Neural crest cell (in vitro differentiated cells): Measurements from ENCODE around the gene EGR1. TPM values are rescaled to one million over a fixed set of nuclear protein-coding genes. Genes with fewer than 3 reads are reported as not detected.

ENCODE experiments used
- DNase-seq: peaks from one replicate; pipeline ENCODE4 v3.0.0; 2021; ENCODE audit warnings: low read depth, mixed read lengths, low spot score
- H3K27ac Mint-ChIP-seq: one replicate; pipeline ENCODE4 v1.8.0; 2021; ENCODE audit warnings: mild to moderate bottlenecking, mixed read lengths; ENCODE audit not compliant: unreplicated experiment
- H3K27me3 Mint-ChIP-seq: 2 replicates; pipeline ENCODE4 v1.8.0; 2021; ENCODE audit warnings: low read depth, mild to moderate bottlenecking, mixed read lengths
- H3K36me3 Mint-ChIP-seq: 2 replicates; pipeline ENCODE4 v1.8.0; 2021; ENCODE audit warnings: low read depth, mild to moderate bottlenecking, mixed read lengths
- H3K4me1 Mint-ChIP-seq: 2 replicates; pipeline ENCODE4 v1.8.0; 2021; ENCODE audit warnings: mixed read lengths
- H3K4me3 Mint-ChIP-seq: one replicate; pipeline ENCODE4 v1.8.0; 2021; ENCODE audit warnings: mild to moderate bottlenecking, mixed read lengths
- H3K9me3 Mint-ChIP-seq: 2 replicates; pipeline ENCODE4 v1.8.0; 2021; ENCODE audit warnings: mixed read lengths
- CTCF ChIP-seq: fragments of 200-600 bp; sonication (generic); conservative IDR thresholded peaks from 2 replicates; pipeline ENCODE4 v1.5.0; 2021; ENCODE audit warnings: antibody characterized with exemption, mild to moderate bottlenecking
- total RNA-seq: library from RNA; stranded (reverse); gene quantifications from 2 replicates; pipeline ENCODE4 v1.2.1, GENCODE V29; 2021

EGR1 gene
- total RNA-seq, 1 donor from 2014 or later, result 21.5 TPM

- no peaks in the 10 kb centered on the region for H3K36me3 Mint-ChIP-seq
- H3K4me3 Mint-ChIP-seq, result no peak overlapping the region
- no peak overlapping the region for H3K27ac Mint-ChIP-seq
- H3K27me3 Mint-ChIP-seq, result peaks cover 7% of the 10 kb centered on the region
- no peak for DNase-seq
- peaks cover 32% of the 10 kb centered on the region for H3K4me1 Mint-ChIP-seq
- TF ChIP-seq CTCF, result no peak
- no peaks in the 10 kb centered on the region for H3K9me3 Mint-ChIP-seq
These were observed 23.2 kb downstream of the EGR1 start for GRCh38 chr5:138488481-138488945.

GRCh38 chr5:138489683-138490061 lies 24.4 kb downstream of the EGR1 start:
- DNase-seq, result no peak
- H3K36me3 Mint-ChIP-seq, result no peaks in the 10 kb centered on the region

DNA sequence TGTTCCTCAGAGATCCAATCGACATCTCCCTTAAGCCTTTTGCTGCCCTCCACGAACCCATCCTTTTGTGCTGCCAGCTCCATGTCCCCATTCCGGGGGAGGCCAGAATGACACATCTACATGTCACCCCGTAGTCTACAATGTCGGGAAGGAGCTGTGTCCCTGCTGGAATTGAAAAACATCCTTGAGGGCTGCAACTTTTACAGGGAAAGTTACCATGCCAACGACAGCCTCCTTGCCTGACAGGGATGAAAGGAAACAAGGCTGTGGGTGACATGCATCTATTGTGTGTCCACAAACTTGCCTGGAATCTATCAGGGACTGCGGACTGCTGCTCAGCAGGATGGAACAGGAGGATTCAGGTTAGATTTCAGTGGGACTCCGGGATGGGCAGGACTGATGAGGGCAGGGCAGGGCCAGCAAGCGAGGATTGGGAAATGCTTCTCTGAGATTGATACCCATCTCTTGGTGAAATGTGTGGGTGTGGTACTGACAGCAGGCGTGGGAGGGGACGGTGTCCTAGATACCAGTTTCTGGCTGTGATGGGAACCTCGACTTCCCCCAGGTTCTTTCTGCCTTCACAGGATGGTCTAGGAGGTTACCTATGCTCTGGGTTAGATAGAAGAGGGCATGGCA lies 25.5 kb downstream of the EGR1 start:
- peak overlapping the region; percentile 77 for H3K4me3 Mint-ChIP-seq
- H3K36me3 Mint-ChIP-seq, result no peaks in the 10 kb centered on the region
- H3K4me1 Mint-ChIP-seq, result peaks cover 41% of the 10 kb centered on the region
- no peak for TF ChIP-seq CTCF
- peak overlapping the region; percentile 21 for H3K27ac Mint-ChIP-seq
- H3K27me3 Mint-ChIP-seq, result peaks cover 9% of the 10 kb centered on the region
- H3K9me3 Mint-ChIP-seq, result no peaks in the 10 kb centered on the region
- DNase-seq, result no peak

More at GRCh38 chr5:138489683-138490061, 24.4 kb downstream of the EGR1 start:
- H3K4me1 Mint-ChIP-seq, result peaks cover 37% of the 10 kb centered on the region
- no peak for TF ChIP-seq CTCF
- H3K27ac Mint-ChIP-seq, result no peak overlapping the region
- H3K27me3 Mint-ChIP-seq, result peaks cover 7% of the 10 kb centered on the region
- no peak overlapping the region for H3K4me3 Mint-ChIP-seq
- H3K9me3 Mint-ChIP-seq, result no peaks in the 10 kb centered on the region

DNA sequence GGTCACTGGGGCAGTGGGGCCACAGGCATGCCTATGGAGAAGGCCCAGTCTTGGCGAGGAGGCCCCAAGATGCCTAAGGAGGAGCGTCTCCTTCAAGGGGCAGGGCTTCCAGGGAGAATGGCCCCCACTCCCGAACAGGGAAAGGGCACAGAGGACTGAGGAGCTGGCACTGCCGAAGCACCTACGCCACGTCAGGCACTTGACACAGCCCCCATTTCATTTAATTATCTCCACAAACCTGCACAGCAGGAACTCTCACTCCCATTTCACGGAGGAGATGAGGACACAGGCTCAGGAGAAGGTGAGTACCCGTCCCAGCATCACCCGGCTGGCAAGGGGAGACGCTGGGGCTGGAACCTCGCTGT lies 26.0 kb downstream of the EGR1 start:
- DNase-seq, result no peak
- H3K27ac Mint-ChIP-seq, result peak overlapping the region; percentile 21
- no peak for TF ChIP-seq CTCF
- peaks cover 9% of the 10 kb centered on the region for H3K27me3 Mint-ChIP-seq
- H3K36me3 Mint-ChIP-seq, result no peaks in the 10 kb centered on the region
- peak overlapping the region; percentile 77 for H3K4me3 Mint-ChIP-seq
- no peaks in the 10 kb centered on the region for H3K9me3 Mint-ChIP-seq
- peaks cover 41% of the 10 kb centered on the region for H3K4me1 Mint-ChIP-seq

DNA sequence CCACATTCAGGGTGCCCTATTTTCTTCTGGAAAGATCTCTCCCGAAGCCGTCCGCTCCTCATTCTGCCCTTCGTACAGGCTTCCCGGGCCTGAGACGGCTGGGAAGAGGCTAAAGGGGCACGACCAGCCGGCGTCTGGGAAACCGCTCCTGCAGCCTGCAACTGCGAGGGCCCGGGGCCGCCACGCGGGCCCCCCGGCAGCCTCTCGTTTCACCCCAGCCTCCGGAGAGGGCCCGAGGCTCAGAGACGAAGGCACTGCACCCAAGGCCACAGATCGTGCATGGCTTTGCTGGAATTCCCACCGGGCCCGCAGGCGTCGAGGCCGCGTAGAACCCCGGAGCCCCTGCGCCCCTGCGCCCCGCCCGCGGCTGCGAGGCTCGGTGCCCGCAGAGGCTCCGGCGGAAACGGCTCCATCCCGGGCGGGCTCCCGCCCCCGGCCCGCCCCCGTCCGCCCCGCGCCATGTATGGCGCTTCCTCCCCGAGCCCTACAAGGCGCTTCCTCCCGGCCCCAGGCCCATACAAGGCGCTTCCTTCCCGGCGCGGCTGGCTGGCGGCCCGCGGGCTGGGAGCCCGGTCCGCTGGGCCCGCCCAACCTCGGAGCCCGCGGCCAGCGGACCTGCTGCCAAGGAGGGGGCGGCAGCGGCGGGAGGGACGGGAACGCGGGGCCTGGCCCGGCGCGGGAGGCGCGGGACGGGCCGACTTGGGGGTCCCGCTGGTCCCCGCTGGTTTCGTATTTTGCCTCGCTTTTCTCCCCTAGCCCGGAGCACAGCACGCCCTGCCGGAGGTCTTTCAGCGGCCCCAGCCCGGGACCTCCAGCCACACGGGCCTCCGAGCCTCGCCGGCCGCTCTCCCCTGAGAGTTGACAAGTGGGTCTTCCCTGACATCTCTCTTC lies 26.6 kb downstream of the EGR1 start:
- peak; percentile 54 for DNase-seq
- peak overlapping the region; percentile 93 for H3K27ac Mint-ChIP-seq
- H3K36me3 Mint-ChIP-seq, result no peaks in the 10 kb centered on the region
- H3K9me3 Mint-ChIP-seq, result no peaks in the 10 kb centered on the region
- TF ChIP-seq CTCF, result no peak
- peaks cover 36% of the 10 kb centered on the region for H3K4me1 Mint-ChIP-seq
- peaks cover 9% of the 10 kb centered on the region for H3K27me3 Mint-ChIP-seq
- H3K4me3 Mint-ChIP-seq, result peak overlapping the region; percentile 90
